Measurements from ENCODE around the gene CFDP1.

The CFDP1 gene

DNA sequence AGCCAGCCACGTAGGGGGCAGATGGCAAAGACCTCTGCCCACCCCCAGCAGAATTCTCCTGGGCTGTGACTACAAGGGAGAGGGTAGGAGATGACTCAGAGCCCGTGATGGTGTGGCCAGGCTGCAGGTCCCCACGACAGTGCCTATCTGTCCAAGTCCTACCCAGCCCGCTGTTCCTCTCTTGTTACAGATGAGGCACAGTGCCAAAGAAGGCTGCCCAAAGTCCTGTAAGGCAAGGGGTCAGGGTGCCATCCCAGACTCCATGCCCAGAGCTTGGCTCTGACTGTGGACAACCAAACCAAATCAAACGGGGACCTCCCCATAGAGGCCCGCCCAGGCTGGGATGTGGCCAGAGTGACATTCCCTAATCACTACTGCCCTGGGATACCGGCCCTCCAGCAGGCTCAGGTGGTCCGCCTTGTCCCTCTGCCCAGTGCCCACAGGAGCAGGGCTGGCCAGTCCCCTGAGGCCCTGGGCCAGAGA is 169.3 kb downstream of the CFDP1 start:
- DNase-seq: no peak

- DNase-seq: no peak
These were observed 169.9 kb downstream of the CFDP1 start for GRCh38 chr16:75263291-75263962.

DNA sequence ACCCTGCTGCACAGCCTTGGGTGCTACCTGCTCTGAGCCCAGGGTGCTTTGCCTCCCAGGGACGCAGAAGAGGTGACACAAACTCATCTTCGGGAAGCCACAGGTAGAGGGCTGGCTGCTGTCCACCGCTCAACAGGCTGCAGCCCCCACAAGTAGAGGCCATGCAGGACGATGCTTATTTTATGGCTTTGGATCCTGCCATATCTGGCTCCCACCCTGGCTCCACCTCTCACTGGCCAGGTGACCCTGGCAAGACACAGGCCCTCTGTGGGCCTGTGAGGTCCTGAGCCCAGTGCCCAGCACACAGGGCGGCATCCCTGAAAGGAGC is 170.5 kb downstream of the CFDP1 start:
- no peak for DNase-seq

DNA sequence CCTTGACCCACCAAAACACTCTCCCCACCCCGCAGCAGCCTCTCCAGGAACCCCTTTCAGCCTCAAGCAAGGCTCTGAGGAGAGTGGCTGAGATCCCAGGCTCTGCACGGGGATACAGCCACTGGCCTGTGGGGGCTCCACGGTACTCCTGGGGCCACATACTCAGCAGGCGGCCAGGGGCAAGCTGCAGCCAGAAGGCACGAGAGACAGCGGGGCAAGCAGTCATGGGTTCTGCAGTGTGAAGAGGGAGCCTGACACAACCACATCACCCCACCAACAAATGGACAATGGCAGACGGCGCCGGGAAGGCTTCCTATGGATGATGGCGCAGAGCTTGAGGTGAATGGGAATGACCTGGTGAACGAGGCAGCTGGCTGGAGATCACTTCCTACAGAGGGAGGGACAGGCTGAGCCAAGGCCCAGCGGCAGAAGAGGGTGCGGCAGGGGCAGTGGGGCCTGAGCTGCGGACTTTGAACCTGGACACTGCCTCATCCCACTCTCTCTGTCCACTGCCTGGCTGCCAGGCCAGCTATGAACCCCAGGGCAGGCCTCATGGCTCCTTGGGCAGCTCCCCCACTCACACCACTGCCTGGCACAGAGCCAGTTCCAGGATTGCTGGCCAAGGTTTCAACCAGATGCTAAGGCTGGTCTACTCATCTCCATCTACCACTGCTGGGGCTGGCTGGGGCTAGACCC is 171.1 kb downstream of the CFDP1 start:
- DNase-seq: no peak

- no peak for DNase-seq
These were observed 171.7 kb downstream of the CFDP1 start for GRCh38 chr16:75261590-75262078.

DNA sequence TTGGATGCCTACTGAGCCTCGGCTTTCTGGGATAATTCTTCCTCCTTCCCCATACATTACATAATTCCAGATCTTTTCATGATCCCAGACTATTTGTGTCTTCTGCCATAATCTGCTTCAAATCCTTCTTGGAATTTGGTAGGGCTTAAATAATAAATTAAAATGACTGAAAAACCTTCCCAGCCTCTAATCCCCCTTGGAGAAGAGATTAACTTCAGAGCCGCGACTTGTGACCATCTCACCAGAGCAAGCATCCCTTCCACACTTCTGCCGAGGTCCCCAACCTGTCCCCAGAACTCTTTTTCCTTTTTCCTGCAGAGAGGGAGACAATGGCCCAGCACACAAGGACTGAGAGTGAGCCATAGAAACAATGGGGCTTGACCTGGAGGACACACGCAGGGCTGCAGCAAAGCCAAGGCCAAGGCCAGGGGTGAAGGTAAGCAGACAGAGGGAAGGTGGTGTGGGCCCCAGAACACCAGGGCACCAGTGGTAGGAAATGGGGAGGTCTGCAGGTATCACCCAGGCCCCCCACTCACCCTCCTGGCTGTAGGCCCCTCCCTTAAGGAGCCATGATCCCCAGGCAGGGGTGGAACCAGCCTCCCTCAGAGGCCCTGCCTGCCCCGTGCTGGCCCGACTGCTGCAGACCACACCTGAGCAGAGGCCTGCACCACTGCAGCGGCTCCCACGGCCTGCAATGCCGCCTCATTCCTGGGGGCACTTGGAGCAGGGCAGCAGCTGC is 172.3 kb downstream of the CFDP1 start:
- DNase-seq: no peak

DNA sequence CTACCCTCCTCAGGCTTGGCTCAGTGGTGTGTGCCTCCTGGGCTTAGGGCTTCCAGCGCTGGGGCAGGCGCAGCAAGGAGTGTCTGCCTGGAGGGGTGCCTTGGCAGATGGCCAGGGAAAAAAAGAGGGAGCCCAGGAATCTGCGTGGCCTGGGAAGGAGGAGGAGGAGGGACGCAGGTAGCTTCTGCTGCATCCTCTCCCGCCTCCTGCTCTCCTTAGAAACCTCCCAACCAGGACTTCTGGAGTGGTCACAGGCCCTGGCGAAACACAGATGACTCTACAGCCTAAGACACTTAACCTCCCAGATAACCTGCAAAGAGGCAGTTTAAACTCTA is 174.5 kb downstream of the CFDP1 start:
- no peak for DNase-seq

DNA sequence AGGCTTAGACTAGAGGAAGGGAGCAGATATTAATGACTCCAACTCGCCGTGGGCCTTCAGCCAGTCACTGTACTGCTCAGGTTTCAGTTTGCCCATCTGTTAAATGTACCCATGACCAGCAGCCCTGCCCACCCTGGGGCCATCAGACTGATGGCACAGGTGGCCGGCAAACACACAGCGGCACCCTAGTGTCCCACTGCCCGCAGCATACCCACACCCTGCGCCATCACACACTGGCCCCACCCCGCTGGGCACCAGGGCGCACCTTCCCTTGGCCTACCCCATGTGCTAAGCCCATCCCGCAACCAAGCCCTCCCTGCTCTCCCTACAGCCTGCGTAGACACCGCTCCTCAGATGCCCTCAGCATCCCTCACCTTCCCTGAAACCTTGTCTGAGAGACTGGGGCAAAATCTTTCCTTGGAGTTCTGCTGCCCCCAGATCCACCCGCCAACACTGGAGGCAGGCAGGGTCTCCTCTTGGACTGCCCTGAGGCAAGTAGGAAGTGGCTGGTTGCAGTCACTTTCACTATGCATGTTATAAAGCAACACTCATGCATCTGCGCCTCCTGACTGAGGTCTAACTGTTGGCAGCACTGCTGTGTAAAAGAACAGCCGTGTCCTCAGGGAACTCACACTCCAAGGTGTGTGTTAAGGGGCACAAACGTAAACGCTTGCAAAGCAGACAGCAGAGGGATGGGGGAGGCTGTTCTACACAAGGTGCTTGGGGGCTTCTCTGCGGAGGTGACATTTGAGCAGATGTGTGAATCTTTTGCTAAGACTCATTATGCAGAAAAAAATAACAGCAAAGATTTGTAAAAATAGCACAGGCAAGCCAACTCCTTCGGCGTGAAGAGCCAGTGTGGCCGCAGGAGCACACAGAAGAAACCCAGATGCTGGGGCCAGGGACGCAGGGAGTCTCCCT is 175.2 kb downstream of the CFDP1 start:
- DNase-seq: no peak

GRCh38 chr16:75256696-75257343 is 176.5 kb downstream of the CFDP1 start:
- no peak for DNase-seq

GRCh38 chr16:75256059-75256571 is 177.2 kb downstream of the CFDP1 start:
- DNase-seq: no peak

- DNase-seq: no peak
These were observed 178.9 kb downstream of the CFDP1 start for GRCh38 chr16:75254359-75254837.

- DNase-seq: no peak
These were observed 180.1 kb downstream of the CFDP1 start for GRCh38 chr16:75252946-75253911.

DNA sequence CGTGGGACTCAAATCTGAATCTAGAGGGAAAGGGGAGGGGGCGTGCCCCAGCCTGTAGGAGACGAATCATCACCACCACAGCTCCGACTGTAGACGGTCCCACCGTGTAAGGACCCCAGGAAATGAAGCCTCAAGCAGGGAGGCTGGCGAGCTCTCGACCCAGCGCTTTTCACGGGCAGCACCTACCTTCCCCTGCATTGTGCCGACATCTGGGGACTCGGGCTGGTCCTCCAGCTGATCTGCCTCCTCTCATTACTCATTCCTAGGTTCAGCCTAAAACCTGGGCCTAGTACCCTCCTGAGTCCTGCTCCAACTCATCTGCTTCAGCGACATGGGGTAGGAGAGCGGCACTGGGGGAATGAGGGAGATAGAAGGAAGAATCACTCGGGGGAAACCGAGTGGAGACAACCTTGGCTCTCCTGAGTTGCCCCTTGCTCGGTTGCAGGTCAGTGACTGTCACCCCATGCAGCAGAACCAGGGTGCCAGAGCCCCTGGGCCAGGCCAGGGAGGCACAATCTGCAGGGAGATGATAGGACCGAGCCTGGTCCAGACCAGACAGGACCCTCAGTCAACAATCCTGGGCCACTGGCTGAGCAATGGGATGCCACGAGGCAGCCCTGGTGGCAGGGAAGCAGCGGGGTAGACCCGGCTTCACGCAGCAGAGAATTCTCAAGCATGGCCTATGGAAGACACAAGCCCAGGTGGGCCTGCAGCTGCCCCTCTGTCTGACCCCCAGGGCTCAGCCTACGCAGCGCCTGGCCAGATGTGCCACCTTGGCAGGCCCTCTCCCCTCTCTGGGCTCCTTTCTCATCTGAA is 181.0 kb downstream of the CFDP1 start:
- no peak for DNase-seq

GRCh38 chr16:75251280-75252048 is 181.8 kb downstream of the CFDP1 start, which contains the start of gene BCAR1:
Gene BCAR1 (minus strand): TSS chr16:75251624. CDS start chr16:75251482, 142 bp downstream.
- DNase-seq: peak; percentile 49 to 50

- peak in 1 of 2 experiments; percentile 10 for DNase-seq
These were observed 182.5 kb downstream of the CFDP1 start for GRCh38 chr16:75250809-75251279.

GRCh38 chr16:75250089-75250808 is 183.1 kb downstream of the CFDP1 start:
- no peak for DNase-seq

DNA sequence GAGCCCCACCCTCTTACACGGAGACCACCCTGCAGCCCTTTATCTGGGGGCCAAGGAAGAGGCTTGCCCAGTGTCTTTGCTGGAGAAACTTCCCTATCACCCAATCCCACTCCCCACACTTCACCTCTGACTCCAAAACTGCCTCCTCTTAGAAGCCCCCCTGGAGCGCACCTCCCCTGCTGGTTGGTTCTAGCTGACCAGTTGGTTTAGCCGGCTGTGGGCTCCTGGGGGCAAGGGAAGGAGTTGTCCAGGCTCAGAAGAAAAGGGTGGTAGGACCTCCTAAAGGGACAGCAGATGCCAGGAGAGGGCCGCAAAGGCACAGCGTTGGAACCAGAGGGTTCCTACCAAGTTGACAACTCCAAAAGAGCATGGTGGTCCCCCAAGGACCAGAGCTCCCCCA is 183.9 kb downstream of the CFDP1 start:
- no peak for DNase-seq

Data from Kasumi-1 (cell line).